G401 (cell line): ENCODE results near the gene SPATC1L. TPM values are rescaled to one million over a fixed set of nuclear protein-coding genes. Genes with fewer than 3 reads are reported as not detected.
A peak's percentile ranks its signal among the peaks of the same experiment; 100 is the strongest.
"Not testable (repeated sequence)": the region's sequence is repeated elsewhere in the genome, so short reads cannot be mapped to it uniquely, and the experiment has no call there.

Source experiments
- DNase-seq: peaks from one replicate; pipeline ENCODE4 v3.0.0-alpha.2; 2015; ENCODE audit warnings: low spot score
- in situ Hi-C: cut with HindIII; loops from 2 replicates; pipeline ENCODE4 v1.10.0; 2016; ENCODE audit warnings: low sequenced_read_pairs, mixed read lengths
- total RNA-seq: library from RNA; depleted of rRNA; stranded (reverse); fragments of >200 nt; shearing (Covaris generic); gene quantifications from 2 replicates; pipeline ENCODE4 v1.2.3, GENCODE V29; 2014

Gene SPATC1L
- total RNA-seq, 1 experiment from 2014 or later, result 11.2 TPM

DNA sequence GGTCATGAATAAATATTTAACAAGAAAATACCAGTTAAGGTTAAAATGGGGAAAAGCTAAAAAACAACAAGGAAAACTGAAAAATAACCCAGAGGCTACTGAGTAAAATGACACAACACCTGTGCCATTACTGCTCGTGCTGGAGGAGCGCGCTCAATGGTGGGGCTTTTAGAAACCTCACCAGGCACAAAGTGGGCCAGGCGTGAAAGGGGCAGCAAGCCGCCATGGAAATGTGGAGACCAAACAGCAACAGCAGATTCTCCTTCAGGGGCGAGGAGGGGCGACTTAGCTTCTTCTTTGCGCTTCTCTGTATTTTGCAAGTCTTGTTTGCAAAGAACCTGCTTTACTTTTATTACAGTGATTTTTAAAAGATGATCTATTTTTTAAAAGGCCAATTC is 18.9 kb upstream of the SPATC1L start:
- in situ Hi-C loops, result no loop called here
- DNase-seq, result no peak

DNA sequence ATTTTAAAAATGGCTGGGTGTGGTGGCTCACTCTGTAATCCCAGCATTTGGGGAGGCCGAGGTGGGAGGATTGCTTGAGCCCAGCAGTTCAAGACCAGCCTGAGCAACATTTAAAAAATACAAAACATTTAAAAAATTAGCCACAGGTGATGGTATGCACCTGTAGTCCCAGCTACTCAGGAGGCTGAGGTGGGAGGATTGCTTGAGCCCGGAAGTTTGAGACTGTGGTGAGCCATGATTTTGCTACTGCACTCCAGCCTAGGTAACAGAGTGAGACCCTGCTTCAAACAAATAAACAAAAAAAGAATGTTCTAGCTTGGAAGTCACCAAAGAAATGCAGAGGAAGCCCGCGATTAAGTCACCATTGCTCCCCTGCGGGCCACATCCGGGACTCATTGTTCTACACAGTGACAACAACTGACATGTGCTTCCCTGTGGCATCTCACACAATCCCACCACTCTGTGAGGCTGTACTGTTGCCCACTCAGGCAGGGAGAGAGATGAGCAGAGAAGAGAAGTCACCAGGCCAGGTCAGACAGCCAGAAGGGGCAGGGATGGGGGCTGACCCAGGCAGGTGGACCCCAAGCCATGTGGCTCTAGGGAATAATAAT is 18.4 kb upstream of the SPATC1L start:
- in situ Hi-C loops, result no loop called here
- no peak for DNase-seq

DNA sequence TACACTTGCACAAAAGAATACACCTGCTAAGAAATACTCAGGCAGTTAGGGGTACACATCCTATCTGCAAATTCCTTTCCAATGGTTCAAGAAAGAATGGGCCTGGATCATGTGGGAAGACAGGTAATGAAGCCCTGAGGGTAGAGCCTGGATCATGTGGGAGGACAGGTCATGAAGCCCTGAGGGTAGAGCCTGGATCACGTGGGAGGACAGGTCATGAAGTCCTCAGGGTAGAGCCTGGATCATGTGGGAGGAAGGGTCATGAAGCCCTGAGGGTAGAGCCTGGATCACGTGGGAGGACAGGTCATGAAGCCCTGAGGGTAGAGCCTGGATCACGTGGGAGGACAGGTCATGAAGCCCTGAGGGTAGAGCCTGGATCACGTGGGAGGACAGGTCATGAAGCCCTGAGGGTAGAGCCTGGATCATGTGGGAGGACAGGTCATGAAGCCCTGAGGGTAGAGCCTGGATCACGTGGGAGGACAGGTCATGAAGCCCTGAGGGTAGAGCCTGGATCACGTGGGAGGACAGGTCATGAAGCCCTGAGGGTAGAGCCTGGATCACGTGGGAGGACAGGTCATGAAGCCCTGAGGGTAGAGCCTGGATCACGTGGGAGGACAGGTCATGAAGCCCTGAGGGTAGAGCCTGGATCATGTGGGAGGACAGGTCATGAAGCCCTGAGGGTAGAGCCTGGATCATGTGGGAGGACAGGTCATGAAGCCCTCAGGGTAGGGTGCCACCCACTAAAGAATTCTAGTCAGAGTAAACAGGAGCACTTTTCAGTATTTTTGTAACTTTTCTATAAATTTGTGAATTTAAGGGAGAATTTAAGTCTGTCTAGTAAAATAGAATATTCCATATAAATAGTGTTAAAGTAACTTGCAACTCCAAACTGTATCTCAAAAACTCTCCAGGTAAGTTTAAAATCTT is 16.9 kb upstream of the SPATC1L start:
- DNase-seq, in situ Hi-C loops: not testable (repeated sequence)

DNA sequence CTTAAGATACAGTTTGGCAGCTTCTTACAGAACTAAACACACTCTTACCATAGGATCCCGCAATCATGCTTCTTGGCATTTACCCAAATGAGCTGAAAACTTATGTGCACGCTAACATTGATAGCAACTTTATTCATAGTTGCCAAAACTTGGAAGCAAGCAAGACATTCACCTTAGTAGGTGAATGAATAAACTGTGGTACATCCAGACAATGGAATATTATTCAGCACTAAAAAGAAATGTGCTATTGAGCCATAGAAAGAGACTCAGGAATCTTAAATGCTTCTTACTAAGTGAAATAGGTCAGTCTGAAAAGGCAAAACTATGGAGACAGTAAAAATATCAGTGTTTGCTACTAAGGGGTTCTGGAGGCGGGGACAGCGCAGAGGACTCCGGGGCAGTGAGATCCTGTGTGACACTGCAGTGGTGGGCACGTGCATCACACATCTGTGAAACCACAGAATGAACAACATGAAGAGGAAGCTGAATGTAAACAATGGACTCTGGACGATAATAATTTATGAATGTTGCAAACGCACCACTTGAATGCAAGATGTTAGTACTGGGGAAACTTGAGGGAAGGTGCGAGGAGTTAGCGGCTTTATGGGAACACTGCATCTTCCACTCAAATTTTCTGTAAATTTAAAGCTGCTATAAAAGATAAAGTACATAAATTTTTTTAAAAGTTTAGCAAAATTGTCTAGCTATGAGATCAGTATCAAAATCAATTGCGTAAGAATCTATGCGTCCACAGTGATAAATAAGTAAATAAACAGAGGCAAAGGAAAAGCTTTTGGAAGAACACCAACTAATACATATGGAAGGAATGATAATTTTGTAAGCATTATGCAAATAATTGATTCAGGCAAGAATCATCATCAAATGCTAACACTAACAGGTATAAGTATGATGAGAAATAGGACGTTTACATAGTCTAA is 15.4 kb upstream of the SPATC1L start:
- in situ Hi-C loops, result no loop called here
- DNase-seq, result no peak

DNA sequence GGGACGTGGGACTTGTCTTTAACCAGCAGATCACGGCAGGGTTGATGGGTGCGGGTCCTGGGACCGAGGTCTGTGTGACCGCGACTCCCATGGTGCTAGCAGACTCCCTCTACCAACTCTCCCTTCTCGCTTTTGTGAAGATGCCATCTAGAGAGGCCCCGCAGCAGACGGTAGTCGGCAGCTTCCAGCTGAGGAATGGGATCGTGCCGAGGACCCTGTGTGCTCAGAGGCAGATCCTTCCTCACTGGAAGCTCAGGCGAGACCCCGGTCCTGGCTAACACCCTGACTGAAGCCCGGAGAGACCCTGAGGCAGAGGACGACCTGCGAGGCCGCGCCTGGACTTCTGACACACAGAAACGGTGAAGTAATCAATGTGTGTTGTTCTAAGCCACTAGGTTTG is 12.5 kb upstream of the SPATC1L start:
- in situ Hi-C loops, result no loop called here
- DNase-seq, result no peak

DNA sequence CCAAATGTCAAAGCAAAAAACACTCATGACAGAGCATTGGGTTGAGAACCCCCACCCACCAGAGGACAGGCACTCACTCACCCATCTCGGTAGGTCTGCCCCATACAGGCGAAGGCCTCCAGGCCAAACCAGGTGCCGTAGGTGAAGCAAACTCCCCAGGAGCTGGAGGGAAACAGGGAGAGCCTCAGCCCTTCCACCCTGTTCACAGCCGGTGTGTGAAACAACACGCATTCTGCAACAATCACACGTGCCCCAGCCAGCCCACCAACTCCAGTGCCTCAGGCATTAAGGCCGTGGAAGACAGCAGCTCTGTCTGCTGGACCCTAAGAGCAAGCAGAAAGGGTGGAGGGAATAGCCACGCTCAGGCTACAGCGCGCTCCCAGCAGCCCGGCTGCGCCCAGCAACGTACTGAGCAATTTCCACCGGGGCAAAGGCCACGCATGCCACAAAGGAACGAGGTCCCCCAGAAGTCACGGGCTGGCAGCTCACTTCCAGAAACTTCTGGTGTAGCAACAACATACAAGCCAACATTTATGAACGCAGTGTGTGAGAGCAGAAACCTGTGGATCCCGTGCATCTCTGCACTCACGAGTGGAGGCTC is 11.4 kb upstream of the SPATC1L start:
- in situ Hi-C loops, result no loop called here

DNA sequence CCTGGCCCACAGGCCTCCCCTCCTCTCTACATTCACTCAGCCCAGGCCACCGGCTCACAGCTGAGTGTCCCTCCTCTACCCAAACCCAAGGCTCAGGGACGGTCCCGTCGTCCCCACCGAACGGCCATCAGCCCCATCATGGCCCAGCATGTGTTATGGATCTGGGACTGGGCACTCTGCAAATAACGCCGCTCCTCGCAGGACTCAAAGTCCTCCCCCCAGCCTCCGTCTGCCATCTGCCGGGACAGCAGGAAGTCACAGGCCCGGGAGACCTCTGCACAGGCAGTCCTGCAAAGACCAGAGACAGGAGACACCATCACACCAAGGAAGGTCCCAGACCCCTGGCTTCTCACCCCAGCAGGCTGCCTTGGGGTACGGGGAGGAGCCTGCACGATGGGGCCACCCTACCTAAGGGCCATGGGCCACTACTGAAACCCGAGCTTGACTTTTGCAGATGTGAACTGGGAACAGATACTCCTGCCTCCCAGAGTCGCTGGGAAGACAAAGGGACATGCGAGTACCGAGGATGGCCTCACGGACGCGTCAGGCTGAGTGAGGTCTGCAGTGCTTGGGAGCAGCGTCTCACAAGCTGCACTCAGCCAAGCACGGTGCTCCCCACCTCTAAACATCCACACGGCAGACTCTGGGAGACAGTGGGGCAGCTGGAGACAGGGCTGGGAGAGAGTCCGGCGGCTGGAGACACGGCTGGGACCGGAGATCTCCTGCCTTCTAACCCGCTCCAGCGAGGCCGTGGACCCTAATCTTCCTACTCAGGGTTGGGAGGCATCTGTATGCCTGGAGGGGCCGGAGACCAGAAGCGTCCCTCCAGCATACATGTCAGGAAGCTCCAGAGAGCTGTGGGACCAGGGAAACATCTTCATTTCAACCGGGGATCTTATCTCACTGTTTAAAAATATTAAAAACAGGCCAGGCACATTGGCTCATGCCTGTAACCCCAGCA is 10.4 kb upstream of the SPATC1L start:
- DNase-seq, result peak; percentile 60
- in situ Hi-C loops, result no loop called here

More for the DNA sequence above, 11.4 kb upstream of the SPATC1L start:
- no peak for DNase-seq

DNA sequence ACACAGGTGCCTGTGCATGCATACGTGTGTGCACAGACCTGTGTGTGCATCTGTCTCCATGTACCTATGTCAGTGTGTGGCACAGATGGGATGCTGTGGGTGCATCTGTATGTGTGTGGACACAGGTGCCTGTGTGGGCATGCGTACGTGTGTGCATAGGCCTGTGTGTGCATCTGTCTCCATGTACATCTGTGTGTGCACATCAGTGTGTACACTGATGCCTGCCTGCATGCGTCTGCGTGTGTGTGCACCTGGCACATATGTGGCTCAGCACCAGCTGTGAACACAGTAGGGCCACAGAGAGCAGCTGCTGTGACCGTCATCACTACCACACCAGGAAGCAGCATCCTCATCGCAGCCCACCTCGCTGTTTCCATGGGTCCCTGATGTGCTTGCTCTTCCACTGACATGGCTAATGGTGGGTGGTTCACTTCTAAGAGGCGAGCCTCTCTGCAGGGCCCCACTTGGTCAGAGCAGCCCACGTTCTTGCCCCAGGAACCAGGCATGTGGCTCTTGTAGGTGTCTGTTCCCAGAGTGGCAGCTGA is 9.6 kb upstream of the SPATC1L start:
- no peak for DNase-seq
- in situ Hi-C loops, result no loop called here

DNA sequence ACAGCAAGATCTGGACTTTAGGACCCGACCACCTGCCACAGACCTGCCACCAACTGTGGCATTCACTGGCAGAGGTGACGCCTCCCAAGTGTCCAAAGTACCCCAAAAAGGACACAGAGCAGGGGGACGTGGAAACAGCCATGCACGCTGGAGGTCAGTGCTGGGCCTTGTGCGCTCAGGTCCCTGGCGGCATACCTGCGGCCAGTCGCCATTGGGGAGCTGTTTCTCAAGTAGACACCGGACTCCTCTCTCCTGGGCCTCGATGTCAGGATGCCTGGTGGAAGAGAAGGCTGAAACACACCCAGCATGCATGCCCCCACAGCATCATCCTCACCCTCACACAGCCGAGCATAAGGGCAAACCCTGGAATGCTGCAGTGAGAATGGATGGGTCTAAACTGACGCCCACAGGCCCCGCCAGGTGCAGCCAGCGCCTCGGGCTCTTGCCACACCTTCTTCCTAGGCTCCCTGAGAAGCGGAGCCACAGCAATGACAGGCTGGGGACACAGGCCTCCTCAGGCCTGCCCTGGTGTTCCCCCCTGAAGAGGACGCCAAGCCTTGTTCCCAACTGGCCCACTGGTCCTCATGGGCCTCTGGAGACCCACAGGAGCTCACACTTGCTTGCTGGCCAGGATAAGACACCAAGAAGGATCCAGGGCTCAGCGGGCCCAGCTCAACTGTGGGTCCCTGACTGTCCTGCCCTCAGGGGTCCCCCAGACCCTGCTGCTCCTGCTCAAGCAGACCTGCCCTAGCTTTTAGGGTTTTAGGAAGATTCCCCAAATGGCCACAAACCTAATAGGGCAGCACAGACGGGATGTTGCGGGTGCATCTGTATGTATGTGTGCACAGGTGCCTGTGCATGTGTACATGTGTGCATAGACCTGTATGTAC is 7.7 kb upstream of the SPATC1L start:
- no peak for DNase-seq
- in situ Hi-C loops, result no loop called here

DNA sequence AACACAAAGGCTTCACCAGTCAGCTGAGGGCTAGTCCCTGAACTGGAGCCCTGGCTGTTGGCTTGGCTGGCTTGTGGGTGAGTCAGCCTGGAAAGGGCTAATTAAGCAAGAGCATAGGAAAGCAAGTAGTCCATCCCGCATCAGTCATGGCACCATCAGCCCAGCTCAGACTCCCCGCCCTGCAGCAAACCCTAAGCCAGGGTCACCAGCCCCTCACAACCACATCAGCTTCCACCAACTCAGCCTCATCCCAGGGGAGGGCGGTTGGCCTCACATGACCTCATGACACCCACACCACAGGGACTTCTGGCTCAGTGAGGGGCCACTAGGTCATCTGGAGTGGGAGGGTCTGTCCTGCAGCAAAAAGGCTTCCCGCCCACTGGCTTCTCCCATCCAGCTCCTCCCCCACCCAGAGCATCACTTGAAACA is 7.0 kb upstream of the SPATC1L start:
- no peak for DNase-seq
- in situ Hi-C loops, result no loop called here

DNA sequence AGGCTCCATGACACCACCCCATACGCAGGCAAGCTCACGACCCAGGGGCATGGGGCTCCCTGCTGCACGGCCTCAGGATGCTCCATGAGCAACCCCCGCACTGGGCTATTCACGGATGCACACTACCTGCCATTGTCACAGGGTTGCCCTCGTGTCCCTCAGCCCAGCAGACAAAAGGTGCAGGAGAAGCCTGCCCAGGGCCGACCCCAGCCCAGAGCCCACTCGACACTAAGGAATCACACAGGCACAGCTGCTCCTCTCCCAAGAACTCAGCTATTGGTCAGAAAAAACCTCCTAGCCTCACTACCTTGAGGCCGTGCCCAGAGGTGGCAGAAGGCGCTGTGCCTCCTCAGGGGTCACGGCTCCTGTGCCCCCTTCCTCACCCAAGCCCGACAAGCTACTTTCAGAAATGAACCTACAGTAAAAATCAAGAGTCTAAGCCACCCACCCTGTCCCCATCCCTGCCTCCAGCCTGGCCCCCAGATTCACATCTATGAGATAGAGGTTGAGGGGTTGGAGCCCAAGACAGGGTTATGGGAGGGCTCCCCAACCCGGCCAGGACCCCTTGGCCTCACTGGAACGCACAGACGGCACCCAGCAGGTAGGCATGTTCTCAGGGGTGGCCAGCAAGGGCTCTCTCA is 6.4 kb upstream of the SPATC1L start:
- DNase-seq, result no peak
- in situ Hi-C loops, result no loop called here

DNA sequence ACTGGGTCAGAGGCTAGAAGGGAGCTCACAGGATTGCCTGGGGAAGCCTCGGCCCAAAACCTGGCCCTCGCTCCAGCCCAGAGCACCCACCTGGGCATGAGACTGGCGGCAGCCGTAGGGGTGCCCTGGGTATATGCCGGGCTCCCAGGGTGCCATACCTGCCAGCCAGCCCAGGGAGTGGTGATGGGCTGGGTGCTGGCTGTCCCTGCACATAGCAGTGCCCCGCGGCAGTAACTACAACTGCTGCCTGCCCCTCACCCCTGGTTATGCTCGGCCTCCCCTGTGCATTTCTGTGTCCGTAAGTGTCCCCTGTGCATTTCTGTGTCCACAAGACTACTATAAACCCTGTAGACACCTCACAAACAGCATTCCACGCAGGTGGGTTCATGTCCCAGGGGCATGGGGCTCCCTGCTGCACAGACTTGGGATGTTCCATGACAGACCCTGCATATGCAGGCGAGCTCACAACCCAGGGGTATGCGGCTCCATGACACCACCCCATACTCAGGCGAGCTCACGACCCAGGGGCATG is 5.8 kb upstream of the SPATC1L start:
- in situ Hi-C loops, result no loop called here
- no peak for DNase-seq

DNA sequence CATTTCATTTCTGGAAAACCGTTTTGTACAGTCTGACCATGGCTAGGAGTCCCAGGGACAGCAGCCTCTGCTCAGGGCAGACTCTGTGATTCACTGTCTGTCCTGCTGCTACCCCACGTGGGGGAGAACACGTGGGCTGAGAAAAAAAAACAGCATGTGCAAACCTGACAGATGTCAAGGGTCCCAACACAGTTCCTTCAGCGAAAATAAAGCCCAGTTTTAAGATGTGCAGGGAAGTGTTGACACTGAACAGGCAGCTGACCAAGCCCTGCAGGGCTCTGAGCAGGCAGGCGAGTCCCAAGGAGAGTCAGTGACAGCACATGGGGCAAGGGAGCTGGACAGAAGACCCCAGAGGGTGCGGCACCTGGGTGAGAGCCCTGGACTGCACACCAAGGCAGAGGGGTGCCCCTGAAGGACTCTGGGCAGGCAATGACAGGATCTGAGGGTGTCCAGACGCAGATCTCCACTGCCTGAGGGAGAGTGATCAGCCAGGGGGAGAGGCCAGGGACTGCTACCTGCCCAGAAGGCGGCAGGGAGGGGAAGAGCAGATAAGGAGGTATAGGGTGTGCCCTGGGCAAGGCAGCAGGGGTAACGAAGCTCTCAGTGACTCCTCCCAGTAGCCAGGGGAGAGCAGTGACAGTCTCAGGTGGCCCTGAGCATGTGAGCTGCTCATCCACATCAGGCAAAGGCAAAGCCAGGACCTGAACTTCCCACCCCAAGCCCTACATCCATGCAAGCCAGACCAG is 5.1 kb upstream of the SPATC1L start:
- in situ Hi-C loops, result no loop called here
- no peak for DNase-seq

DNA sequence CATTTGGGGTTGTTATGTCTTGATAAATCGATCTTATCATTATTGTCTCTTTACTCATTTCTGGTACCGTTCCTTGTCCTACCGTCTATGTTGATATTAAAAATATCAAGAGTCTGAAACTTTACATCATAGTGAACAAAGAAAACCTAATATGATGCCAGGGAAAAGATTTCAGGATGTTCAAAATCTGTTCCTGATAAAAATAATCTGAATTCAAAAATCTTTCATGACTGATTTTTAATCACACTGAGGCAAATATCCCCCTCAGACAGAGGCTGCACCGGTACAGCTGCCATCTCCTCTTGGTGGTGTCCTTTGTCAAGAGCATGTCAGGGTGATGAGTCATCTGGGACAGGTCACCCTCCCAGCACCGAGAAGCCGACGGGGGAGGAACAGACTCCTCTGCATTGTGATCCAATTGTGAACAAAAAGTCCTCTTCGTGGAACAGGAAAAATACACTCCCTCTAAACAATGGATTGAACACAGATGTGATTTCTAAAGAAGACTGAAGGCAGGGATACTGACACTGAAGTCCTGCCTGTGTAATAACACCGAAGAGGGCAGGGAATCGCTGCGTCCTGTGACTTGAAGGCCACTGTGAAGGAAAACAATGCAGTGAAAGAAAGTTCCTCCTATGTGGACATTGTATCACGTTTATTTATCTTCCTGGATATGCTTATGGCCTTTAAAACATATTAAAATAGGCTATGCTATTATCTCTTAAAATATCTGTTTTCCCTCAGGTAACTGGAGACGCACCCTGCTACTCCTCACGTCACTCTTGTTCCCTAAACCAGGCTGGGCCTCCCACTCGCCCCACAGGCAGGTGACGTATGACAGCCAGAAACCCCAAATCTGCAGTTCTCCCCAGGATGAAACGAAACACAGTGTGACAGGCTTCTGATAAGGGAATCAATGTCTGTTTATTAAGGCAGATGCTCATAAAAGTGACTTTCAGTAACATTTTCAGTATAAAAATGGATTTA is 4.3 kb upstream of the SPATC1L start:
- in situ Hi-C loops, result no loop called here
- DNase-seq, result no peak
